GM19452 (cell line): ENCODE results near the gene PIP4K2B.
"Not testable (repeated sequence)": the region's sequence is repeated elsewhere in the genome, so short reads cannot be mapped to it uniquely, and the experiment has no call there.

ENCODE experiments used
- ATAC-seq: cut with Tn5 transposase; IDR thresholded peaks from one replicate; pipeline ENCODE4 v1.9.1; 2021; ENCODE audit not compliant: unreplicated experiment

PIP4K2B gene

DNA sequence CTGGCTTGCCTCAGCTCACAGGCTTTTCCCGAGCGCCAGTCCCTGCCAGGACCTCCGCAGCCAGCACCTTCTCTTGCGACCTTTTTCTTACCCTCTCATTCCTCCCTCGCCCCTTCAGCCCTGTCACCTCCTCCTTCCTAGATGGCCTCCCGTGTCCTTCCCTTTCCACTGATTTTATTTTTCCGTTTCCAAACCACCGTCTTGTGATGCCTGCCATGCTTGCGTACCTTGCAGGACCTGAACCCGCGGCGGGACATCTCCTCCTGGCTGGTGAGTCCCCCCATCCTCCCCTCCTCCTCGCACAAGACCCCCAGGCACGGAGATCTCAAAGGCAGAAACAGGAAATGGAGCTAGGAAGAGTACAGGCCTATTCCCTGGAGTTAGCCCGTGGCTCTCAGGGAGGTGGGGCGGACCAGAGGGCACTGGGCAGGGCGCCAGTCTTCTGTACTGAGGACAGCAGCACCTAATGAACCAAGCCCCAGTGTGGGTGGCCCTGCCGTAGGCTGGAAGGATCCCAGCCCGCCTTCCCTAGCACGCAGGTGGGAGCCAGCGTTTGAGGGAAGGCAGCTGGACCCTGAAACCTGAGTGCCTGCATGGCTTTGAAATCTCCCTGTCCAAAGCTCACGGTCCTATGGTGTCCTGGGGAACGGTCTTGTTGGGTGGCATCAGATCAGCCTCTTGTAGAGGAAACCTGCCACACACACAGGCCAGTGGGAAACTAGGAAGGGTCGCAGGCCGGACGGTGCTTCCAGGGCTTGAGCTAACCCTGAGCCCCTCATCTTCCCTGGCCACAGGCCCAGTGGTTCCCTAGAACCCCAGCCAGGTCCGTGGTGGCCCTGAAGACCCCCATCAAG, 68.6 kb downstream of the PIP4K2B start:
- ATAC-seq: no peak

DNA sequence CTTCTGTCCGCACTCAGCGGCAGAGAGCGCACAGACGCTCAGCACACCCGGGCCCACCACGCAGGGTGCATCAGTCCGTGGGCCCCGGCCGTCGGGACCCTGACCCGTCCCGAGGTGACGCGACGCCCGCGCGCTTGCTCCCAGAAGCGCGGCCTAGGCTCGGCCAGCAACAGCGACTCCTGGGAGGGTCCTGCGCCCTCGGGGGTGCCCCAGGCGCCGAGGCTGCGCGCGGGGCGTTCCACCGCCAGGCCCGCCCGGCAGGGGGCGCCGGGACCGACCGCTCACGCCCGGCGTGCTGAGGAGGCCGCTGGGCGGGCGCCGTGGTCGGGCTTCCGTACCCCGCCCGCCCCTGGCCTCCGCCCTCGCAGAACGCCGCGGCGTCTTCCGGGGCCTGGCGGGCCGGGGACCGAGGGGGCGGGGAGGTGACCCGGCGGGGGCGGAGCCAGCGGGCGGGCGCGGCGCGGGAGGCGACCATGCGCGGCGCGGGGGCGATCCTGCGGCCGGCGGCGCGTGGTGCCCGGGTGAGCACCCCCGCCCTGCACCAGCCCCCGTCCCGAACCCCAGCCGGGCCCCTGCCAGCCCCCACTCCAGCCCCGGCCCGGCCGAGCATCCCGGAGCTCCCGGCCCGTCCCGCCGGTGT, 69.3 kb downstream of the PIP4K2B start, which contains the start of gene CISD3:
Gene CISD3 (plus strand): TSS at position 456 of the 640 bp plus-strand sequence. CDS start 18 bp downstream, at position 474.
- peak; percentile 79 for ATAC-seq

DNA sequence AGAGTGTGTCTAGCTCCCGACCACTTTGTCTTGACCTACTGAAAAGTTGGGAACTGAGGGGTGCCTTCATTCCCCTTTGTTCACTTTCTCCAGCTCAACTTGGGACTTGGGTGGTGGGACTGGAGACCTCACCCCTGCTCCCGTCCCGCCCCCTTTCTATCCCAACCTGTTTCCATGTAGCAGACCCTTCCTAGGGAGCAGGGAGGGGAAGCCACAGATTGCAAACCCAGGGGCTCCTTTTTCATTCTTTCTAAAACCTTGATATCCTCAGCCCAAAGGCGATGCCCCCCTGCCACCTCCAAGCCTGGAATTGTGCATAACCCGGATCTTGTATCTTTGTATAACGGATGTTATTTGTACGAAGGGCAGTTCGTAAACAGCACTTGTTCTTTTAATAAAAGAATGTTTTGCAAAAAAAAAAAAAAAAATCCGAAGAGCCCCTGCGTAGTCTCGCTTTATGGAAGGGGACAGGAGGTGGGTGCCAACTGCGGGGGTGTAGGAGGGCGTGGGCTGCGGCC, 69.9 kb downstream of the PIP4K2B start:
- no peak for ATAC-seq

DNA sequence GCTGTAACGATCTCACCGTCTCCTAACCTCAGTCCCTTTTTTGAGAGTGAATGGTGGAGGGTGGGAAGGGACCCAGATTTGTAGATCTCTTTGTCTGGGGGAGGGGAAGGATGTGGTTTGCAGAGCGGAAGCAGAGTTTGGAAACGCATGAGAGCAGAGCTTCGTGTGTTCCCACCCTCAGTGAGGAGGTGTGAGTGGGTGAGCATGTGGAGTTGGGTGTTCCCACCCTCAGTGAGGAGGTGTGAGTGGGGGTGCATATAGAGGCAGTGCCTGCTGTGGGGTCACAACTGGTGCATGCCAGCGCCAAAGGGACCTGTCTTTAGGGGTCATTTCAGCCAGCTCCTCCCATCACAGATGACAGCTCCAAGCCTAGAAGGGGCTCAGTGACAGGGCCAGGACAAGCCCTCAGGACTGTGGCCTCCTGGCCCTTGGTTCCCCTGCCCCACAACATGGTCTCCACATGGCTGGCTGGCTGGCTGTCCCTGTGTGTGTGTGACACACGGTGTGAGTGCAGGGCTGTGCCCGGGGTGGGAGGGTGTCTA, 71.0 kb downstream of the PIP4K2B start:
- no peak for ATAC-seq

DNA sequence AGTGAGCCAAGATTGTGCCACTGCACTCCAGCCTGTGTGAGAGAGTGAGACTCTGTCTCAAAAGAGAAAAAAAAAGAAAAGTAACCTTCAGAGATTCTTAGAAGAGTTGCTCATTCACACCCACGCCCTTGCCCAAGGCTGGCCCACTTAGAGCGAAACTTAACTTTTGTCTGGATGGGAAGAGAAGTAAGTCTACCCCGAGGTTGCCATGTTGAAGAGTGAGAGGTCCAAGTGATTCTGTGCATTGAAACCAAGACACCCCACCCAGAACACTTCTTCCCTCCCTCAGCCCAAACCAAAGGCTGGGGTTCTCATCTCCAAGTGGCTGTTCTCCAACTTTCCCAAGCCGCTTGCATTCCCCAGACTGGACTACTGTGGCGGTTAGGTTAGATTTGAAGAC, 71.6 kb downstream of the PIP4K2B start:
- no peak for ATAC-seq

DNA sequence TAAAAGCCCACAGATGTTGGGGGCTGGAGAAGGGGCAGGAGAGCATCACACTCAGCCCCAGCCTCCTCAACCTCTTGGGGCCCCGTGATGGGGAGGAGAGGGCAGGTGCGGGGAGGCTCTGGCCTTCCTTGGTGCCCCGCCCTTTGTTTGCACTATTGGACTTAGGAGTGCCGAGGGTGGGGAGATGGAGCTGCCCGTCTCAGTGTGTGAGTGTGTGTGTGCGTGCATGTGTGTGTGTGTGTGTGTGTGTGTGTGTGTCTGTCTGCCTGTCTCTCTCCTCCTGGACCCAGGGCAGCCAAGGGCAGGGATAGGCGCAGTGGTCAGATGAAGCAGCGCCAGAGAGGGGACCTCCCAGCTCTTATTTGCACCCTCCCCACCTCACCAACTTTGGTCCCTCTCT, 73.2 kb downstream of the PIP4K2B start:
- ATAC-seq: not testable (repeated sequence)

DNA sequence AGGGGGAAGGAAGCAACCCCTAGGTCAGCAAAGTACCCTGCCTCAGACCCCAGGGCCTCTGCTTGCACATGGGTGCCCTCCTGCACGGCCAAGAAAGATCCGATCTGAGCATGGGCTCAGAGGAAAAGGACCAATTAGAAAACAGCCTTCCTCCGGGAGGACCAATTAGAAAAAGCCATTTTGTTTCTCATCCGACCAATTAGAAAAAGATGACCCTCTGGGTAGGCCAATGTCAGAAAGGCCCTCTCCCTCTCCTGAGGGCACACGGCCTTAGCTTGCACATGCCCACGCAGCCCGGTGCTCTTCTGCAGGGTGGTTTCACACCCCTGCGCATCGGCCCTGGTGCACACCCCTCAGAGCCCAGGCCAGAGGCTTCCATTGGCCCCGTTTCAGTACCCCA, 74.3 kb downstream of the PIP4K2B start:
- ATAC-seq: no peak

DNA sequence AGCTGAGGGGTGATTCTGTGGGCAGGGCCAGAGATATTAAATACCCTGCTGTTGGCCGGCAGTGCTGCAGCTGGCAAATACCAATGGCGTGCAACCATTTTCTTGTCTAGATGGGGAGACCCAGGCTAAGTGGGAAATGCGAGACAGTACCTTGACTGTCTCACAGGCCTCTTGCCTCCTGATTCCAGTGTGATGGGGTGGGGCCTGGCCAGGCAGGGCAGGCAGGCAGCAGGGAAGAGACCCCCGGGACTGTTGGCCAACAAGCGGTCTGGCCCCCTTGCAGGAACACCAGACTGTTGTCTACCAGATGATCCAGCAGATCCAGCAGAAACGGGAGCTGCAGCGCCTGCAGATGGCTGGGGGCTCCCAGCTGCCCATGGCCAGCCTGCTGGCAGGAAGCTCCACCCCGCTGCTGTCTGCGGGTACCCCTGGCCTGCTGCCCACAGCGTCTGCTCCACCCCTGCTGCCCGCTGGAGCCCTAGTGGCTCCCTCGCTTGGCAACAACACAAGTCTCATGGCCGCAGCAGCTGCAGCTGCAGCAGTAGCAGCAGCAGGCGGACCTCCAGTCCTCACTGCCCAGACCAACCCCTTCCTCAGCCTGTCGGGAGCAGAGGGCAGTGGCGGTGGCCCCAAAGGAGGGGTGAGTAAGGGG, 74.9 kb downstream of the PIP4K2B start:
- ATAC-seq: no peak

DNA sequence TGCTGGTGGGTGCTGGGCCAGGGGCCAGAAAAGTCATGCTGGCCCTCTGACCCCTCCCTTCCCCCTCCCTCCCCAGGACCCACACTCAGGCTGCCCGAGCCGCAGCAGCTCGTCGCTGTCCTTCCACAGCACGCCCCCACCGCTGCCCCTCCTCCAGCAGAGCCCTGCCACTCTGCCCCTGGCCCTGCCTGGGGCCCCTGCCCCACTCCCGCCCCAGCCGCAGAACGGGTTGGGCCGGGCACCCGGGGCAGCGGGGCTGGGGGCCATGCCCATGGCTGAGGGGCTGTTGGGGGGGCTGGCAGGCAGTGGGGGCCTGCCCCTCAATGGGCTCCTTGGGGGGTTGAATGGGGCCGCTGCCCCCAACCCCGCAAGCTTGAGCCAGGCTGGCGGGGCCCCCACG, 77.6 kb downstream of the PIP4K2B start:
- ATAC-seq: no peak

DNA sequence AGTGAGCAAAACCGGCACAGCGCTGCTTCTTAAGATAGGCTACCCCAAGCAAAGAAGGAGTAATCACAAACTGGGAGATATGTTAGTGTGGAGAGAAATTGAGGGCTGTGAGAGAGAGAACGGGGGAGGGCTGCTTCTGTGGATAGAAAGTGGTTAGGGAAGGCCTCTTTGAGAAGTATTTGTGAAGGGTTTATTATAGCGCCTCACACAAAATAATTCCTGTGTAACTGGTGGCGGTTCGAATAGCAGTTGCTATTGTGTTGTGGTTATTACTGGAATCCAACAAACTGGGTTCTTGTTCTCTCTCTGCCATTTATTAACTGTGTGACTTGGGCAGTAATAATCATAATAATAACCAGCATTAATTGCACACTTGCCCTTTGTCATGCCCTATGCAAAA, 78.4 kb downstream of the PIP4K2B start:
- no peak for ATAC-seq

DNA sequence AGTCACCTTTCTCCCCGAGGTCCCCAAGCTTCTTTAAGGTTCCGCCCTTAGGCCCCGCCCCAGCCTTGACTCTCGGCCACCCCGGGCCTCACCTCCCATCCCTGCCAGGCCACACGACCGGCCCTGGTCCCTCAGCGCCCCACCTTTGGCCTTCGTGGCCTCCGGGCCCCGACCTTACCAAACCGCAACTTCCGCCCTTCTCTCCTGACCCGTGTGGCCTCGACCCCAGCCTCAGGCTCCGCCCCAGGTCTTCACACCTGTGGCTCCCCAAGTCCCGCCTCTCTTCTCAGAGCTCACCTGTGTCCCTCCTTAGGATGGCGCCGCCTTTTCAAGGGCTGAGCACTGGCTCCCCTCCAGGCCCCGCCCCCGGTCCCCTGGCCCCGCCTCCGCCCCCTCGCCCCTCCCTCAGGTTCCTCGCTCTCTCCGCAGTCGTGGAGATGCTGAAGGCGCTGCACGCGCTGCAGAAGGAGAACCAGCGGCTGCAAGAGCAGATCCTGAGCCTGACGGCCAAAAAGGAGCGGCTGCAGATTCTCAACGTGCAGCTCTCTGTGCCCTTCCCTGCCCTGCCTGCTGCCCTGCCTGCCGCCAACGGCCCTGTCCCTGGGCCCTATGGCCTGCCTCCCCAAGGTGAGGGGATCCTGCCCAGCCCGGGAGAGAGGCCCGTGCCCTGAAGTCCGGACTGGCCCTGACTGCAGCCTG, 79.3 kb downstream of the PIP4K2B start:
- ATAC-seq: no peak

DNA sequence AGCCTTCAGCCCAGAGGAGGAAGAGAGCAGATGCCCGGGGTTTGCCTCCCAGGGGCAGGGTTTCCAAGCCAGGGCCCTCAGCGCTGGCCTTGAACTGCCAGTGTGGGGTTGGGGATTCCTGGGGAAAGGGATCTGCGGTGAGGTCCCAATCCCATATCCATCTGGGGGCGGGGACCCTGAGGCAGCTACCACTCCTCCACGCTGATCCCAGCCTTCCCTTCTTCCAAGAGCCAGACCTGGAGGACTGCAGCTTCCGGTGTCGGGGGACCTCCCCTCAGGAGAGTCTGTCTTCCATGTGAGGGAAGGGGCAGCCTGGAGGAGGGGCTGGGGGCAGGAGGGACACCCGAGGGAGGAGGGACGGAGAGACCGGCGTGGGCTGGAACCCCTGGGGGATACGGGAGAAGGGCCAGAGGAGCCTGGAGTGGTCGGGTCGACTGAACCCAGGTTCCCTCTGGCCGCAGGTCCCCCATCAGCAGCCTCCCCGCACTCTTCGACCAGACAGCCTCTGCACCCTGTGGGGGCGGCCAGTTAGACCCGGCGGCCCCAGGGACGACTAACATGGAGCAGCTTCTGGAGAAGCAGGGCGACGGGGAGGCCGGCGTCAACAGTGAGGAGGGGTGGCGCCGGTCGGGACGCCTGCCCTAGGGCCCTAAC, 79.9 kb downstream of the PIP4K2B start:
- ATAC-seq: no peak

DNA sequence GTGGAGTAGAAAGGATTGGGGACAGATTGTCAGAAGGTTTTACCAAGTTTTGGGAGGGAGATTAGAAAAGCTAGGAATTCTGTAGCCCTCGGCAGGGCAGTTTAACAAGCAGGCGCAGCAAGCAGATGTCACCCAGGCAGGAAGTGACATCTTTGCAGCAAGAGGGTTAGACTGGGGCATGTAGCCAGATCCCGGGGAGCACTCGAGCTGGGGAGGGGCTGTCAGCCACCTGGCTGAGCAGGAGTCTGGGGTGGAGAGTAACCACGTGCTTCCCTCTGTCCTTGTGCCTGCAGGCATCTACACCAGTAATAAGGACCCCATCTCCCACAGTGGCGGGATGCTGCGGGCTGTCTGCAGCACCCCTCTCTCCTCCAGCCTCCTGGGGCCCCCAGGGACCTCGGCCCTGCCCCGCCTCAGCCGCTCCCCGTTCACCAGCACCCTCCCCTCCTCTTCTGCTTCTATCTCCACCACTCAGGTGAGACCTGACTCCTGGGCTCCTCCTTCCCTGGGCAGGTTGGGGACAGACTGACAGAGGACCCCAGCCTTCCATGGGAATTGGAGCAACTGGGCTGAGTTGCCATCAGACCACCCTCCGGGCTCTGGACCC, 82.1 kb downstream of the PIP4K2B start:
- ATAC-seq: no peak

DNA sequence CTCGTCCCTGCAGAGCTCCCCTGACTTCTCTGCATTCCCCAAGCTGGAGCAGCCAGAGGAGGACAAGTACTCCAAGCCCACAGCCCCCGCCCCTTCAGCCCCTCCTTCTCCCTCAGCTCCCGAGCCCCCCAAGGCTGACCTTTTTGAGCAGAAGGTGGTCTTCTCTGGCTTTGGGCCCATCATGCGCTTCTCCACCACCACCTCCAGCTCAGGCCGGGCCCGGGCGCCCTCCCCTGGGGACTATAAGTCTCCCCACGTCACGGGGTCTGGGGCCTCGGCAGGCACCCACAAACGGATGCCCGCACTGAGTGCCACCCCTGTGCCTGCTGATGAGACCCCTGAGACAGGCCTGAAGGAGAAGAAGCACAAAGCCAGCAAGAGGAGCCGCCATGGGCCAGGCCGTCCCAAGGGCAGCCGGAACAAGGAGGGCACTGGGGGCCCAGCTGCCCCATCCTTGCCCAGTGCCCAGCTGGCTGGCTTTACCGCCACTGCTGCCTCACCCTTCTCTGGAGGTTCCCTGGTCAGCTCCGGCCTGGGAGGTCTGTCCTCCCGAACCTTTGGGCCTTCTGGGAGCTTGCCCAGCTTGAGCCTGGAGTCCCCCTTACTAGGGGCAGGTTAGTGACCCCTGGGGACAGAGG, 82.9 kb downstream of the PIP4K2B start:
- ATAC-seq: no peak
